Common myeloid progenitor, CD34-positive (primary cell): ENCODE data around the gene SLC34A3.

ENCODE experiments used
- CTCF ChIA-PET: fragments of 350-600 bp; sonication (Branson Sonifier 250); formaldehyde crosslinking; loops from one replicate; lab custom pipeline; 2021; ENCODE audit warnings: antibody characterized with exemption; lab: Charles Lee
- POLR2A ChIA-PET: fragments of 350-600 bp; sonication (Branson Sonifier 250); formaldehyde crosslinking; loops from one replicate; lab custom pipeline; 2021; ENCODE audit warnings: antibody characterized with exemption; lab: Charles Lee
- DNase-seq, 3 donors: peaks; one replicate each; pipeline versions ENCODE4 v3.0.0 to v3.0.0-alpha.2; 2013
- H3K27ac ChIP-seq, 2 experiments: 1 replicate in 1 of 2; 2 replicates in 1 of 2; pipeline ENCODE4 v1.7.0; 2013; ENCODE audit warnings: inconsistent platforms in 2 of 2, low read length in 2 of 2, mild to moderate bottlenecking in 2 of 2, low read depth in 1 of 2, moderate library complexity in 1 of 2; ENCODE audit not compliant: severe bottlenecking in 2 of 2, insufficient read depth in 1 of 2, poor library complexity in 1 of 2
- H3K27me3 ChIP-seq, 5 experiments: replicated peaks in 2 of 5; 1 replicate in 3 of 5; 2 replicates in 2 of 5; pipeline versions ENCODE4 v1.6.1 to v1.7.0; 2013; ENCODE audit warnings: low read length in 4 of 5, mild to moderate bottlenecking in 2 of 5, moderate library complexity in 2 of 5, inconsistent platforms in 1 of 5; ENCODE audit not compliant: insufficient read depth in 5 of 5, control insufficient read depth in 4 of 5
- H3K36me3 ChIP-seq, 4 experiments: 1 replicate in 2 of 4; 2 replicates in 2 of 4; pipeline versions ENCODE4 v1.6.1 to v1.7.0; 2013; ENCODE audit warnings: low read length in 3 of 4, control low read depth in 1 of 4, mild to moderate bottlenecking in 1 of 4; ENCODE audit not compliant: control insufficient read depth in 4 of 4, insufficient read depth in 4 of 4
- H3K4me1 ChIP-seq, 4 experiments: 1 replicate in 3 of 4; 2 replicates in 1 of 4; pipeline versions ENCODE4 v1.6.1 to v1.7.1; 2013; ENCODE audit warnings: low read length in 3 of 4, mild to moderate bottlenecking in 3 of 4, control low read depth in 1 of 4, inconsistent platforms in 1 of 4, moderate library complexity in 1 of 4; ENCODE audit not compliant: control insufficient read depth in 4 of 4, insufficient read depth in 4 of 4; ENCODE audit errors: control extremely low read depth in 1 of 4
- H3K4me3 ChIP-seq, 7 experiments: 1 replicate in 4 of 7; 2 replicates in 3 of 7; pipeline versions ENCODE4 v1.5.1 to v1.7.0; 2013; ENCODE audit warnings: mild to moderate bottlenecking in 7 of 7, low read length in 6 of 7, moderate library complexity in 6 of 7, inconsistent platforms in 2 of 7, low read depth in 2 of 7, control low read depth in 1 of 7; ENCODE audit not compliant: insufficient read depth in 4 of 7, control insufficient read depth in 1 of 7; ENCODE audit errors: extremely low read depth in 1 of 7
- H3K9me3 ChIP-seq, 5 experiments: 1 replicate in 4 of 5; 2 replicates in 1 of 5; pipeline versions ENCODE4 v1.6.1 to v1.7.1; 2013; ENCODE audit warnings: low read length in 4 of 5, mild to moderate bottlenecking in 2 of 5, inconsistent platforms in 1 of 5, low read depth in 1 of 5, moderate library complexity in 1 of 5; ENCODE audit not compliant: control insufficient read depth in 4 of 5, insufficient read depth in 2 of 5; ENCODE audit errors: control extremely low read depth in 1 of 5
- WGBS: methylation state at CpG from one replicate; pipeline ENCODE4 v1.1.5; 2013; ENCODE audit not compliant: insufficient coverage; 5-methylcytosine and 5-hydroxymethylcytosine counted together

Gene SLC34A3

DNA sequence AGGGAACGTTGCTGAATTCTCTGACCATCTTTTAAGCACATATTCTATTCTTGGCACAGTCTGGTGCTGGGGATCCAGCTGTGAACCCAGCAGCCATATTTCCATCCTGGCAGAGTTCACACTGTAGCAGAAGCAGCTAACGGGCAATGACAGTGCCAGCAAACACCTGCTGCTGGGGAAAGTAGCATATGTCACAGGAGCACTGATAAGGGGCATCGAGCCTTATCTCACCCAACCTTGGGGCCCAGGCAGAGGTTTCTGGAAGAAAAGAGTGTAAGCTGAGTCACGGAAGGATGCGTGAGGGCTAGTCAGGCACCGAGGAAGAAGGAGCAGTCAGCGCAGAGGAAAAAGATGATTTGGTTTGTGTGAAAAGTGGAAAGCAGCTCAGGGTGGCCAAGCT is 24.1 kb upstream of the SLC34A3 start:
- Histone ChIP-seq H3K36me3 (peaks cover 0 to 26% (median 7%) of the 10 kb centered on the region in 4 experiments), H3K4me3 (peak overlapping the region in 5 of 7 experiments; percentile 84 to 94 (median 92)), H3K4me1 (peaks cover 10 to 40% (median 28%) of the 10 kb centered on the region in 4 experiments), H3K27ac (peak overlapping the region; percentile 85 to 93), H3K9me3 (no peaks in the 10 kb centered on the region), H3K27me3 (no peaks in the 10 kb centered on the region)
- CTCF ChIA-PET, result interaction anchor here (0.9 to 1.5 kb wide), 3 partner anchors 10 to 91 kb away, joined by 4 to 5 read pairs (median 5); partner anchors contain the start of gene DPP7
- 86% methylated on average over 5 of the region's 7 CpGs for WGBS
- POLR2A ChIA-PET, result interaction anchor here (0.6 to 1.2 kb wide), 2 partner anchors 18 to 19 kb away, joined by 3 to 4 read pairs; partner anchors contain the start of genes ANAPC2 and SSNA1
- DNase-seq, result no peak

GRCh38 chr9:137211532-137211931 is 19.2 kb upstream of the SLC34A3 start:
- Histone ChIP-seq H3K36me3 (peaks cover 0 to 64% (median 22%) of the 10 kb centered on the region in 4 experiments), H3K4me3 (no peak overlapping the region), H3K27me3 (no peaks in the 10 kb centered on the region), H3K9me3 (no peaks in the 10 kb centered on the region), H3K27ac (no peak overlapping the region), H3K4me1 (peaks cover under 1 to 9% (median 3%) of the 10 kb centered on the region in 4 experiments)
- 84% methylated on average over 11 of the region's 13 CpGs for WGBS
- no peak for DNase-seq
- CTCF ChIA-PET, result interaction anchor here (0.5 kb wide), 1 partner anchor 424 kb away, joined by 3 read pairs; no protein-coding TSS in a partner anchor
- POLR2A ChIA-PET, result no interaction called here

DNA sequence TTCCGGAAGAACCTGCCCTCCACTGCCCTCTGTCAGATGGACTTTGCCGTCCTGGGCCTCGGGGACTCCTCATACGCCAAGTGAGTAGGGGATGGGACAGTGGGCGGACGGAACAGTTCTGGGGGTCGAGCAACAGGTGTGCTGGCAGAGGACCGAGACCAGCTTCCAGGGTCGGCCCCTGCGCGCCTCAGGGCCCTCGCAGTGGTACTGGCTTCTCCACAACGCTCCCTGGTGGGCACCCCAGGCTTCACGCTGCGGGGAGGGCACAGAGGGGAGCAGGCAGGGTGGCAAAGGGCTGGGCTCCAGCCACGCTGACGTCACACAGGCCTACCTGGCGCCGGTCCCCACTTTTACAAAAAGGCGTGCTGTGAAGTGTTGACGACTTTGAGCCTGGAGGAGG is 18.2 kb upstream of the SLC34A3 start:
- ChIA-PET POLR2A (no interaction called here), CTCF (no interaction called here)
- DNase-seq, result no peak
- H3K27ac ChIP-seq, result no peak overlapping the region
- WGBS, result 91% methylated on average over 20 of the region's 21 CpGs
- no peaks in the 10 kb centered on the region for H3K9me3 ChIP-seq
- peaks cover 0 to 61% (median 22%) of the 10 kb centered on the region in 4 experiments for H3K36me3 ChIP-seq
- H3K27me3 ChIP-seq, result no peaks in the 10 kb centered on the region
- no peaks in the 10 kb centered on the region for H3K4me1 ChIP-seq
- H3K4me3 ChIP-seq, result no peak overlapping the region

GRCh38 chr9:137213160-137214060 is 17.3 kb upstream of the SLC34A3 start:
- DNase-seq, result no peak
- no peaks in the 10 kb centered on the region for H3K9me3 ChIP-seq
- H3K27me3 ChIP-seq, result no peaks in the 10 kb centered on the region
- POLR2A ChIA-PET, result no interaction called here
- peaks cover 0 to 61% (median 22%) of the 10 kb centered on the region in 4 experiments for H3K36me3 ChIP-seq
- WGBS, result 95% methylated on average over 49 of the region's 49 CpGs
- H3K27ac ChIP-seq, result no peak overlapping the region
- CTCF ChIA-PET, result interaction anchor here (1.0 to 1.1 kb wide), 2 partner anchors 24 to 36 kb away, joined by 3 read pairs; no protein-coding TSS in a partner anchor
- no peak overlapping the region for H3K4me3 ChIP-seq
- no peaks in the 10 kb centered on the region for H3K4me1 ChIP-seq

DNA sequence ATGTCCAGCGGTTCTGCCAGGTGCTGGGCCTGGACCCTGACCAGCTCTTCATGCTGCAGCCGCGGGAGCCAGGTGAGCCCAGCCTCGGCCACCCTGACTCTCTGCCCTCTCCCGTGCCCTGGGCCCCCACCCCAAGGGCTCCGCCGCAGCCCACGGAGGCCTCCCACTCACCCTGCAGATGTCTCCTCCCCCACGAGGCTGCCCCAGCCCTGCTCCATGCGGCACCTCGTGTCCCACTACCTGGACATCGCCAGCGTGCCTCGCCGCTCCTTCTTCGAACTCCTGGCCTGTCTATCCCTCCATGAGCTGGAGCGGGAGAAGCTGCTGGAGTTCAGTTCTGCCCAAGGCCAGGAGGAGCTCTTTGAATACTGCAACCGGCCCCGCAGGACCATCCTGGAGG is 16.1 kb upstream of the SLC34A3 start:
- no peak for DNase-seq
- 97% methylated on average over 18 of the region's 19 CpGs for WGBS
- Histone ChIP-seq H3K4me1 (peaks cover 0 to 2% (median 0%) of the 10 kb centered on the region in 4 experiments), H3K36me3 (peaks cover 0 to 60% (median 17%) of the 10 kb centered on the region in 4 experiments), H3K27ac (no peak overlapping the region), H3K27me3 (no peaks in the 10 kb centered on the region), H3K4me3 (no peak overlapping the region), H3K9me3 (no peaks in the 10 kb centered on the region)
- ChIA-PET POLR2A (interaction anchor here (1.0 kb wide), 1 partner anchor 13 kb away, joined by 3 read pairs; the partner anchor contains the start of gene RNF224), CTCF (no interaction called here)

GRCh38 chr9:137215196-137215986 is 15.3 kb upstream of the SLC34A3 start:
- no peak for DNase-seq
- WGBS, result 96% methylated on average over 20 of the region's 22 CpGs
- H3K27me3 ChIP-seq, result no peaks in the 10 kb centered on the region
- no peaks in the 10 kb centered on the region for H3K9me3 ChIP-seq
- peaks cover 0 to 55% (median 17%) of the 10 kb centered on the region in 4 experiments for H3K36me3 ChIP-seq
- ChIA-PET POLR2A (interaction anchor here (1.0 kb wide), 1 partner anchor 12 kb away, joined by 3 read pairs; the partner anchor contains the start of gene RNF224), CTCF (interaction anchor here (1.0 to 1.1 kb wide), 2 partner anchors 11 to 44 kb away, joined by 3 to 5 read pairs; no protein-coding TSS in a partner anchor)
- no peak overlapping the region for H3K4me3 ChIP-seq
- no peak overlapping the region for H3K27ac ChIP-seq
- peaks cover 0 to 2% (median 0%) of the 10 kb centered on the region in 4 experiments for H3K4me1 ChIP-seq
